Astrocyte (in vitro differentiated cells and primary cell): ENCODE data around the gene GRIN3A. TPM values are rescaled to one million over a fixed set of nuclear protein-coding genes. Genes with fewer than 3 reads are reported as not detected.
A peak's percentile ranks its signal among the peaks of the same experiment; 100 is the strongest.

Experiments
- DNase-seq: peaks from one replicate; pipeline ENCODE4 v3.0.0-alpha.2; 2010; ENCODE audit warnings: low read depth
- FAIRE-seq: peaks from 2 replicates; lab custom pipeline; 2011; peaks lifted over from hg19 to GRCh38; lab: Jason Lieb, UNC
- H2AFZ ChIP-seq: 2 replicates; pipeline ENCODE4 v1.6.0; 2012; ENCODE audit warnings: low read depth, low read length, inconsistent platforms
- H3K27ac ChIP-seq: 2 replicates; pipeline ENCODE4 v1.5.1; 2011; ENCODE audit warnings: low read depth, low read length, inconsistent platforms
- H3K27me3 ChIP-seq: 2 replicates; pipeline ENCODE4 v1.6.0; 2011; ENCODE audit warnings: low read length, inconsistent platforms; ENCODE audit not compliant: insufficient read depth
- H3K36me3 ChIP-seq: 2 replicates; pipeline ENCODE4 v1.5.1; 2011; ENCODE audit warnings: low read length, inconsistent platforms; ENCODE audit not compliant: insufficient read depth
- H3K4me1 ChIP-seq: 2 replicates; pipeline ENCODE4 v1.5.1; 2011; ENCODE audit warnings: low read length, inconsistent platforms; ENCODE audit not compliant: insufficient read depth
- H3K4me2 ChIP-seq: 2 replicates; pipeline ENCODE4 v1.6.0; 2012; ENCODE audit warnings: low read length, inconsistent platforms
- H3K4me3 ChIP-seq: 2 replicates; pipeline ENCODE4 v1.5.1; 2011; ENCODE audit warnings: low read depth, mild to moderate bottlenecking, low read length, inconsistent platforms; ENCODE audit not compliant: insufficient read depth
- H3K79me2 ChIP-seq: 2 replicates; pipeline ENCODE4 v1.6.0; 2012; ENCODE audit warnings: mild to moderate bottlenecking, low read length, inconsistent platforms; ENCODE audit not compliant: insufficient read depth
- H3K9ac ChIP-seq: 2 replicates; pipeline ENCODE4 v1.6.0; 2012; ENCODE audit warnings: mild to moderate bottlenecking, low read length, inconsistent platforms
- H3K9me3 ChIP-seq: 2 replicates; pipeline ENCODE4 v1.5.1; 2012; ENCODE audit warnings: low read depth, mild to moderate bottlenecking, low read length, inconsistent platforms; ENCODE audit not compliant: insufficient read depth
- H4K20me1 ChIP-seq: 2 replicates; pipeline ENCODE4 v1.6.0; 2012; ENCODE audit warnings: low read length, inconsistent platforms; ENCODE audit not compliant: insufficient read depth
- H3K27ac Mint-ChIP-seq: one replicate; pipeline ENCODE4 v1.8.0; 2021; ENCODE audit warnings: mild to moderate bottlenecking, mixed read lengths; ENCODE audit not compliant: unreplicated experiment
- H3K27me3 Mint-ChIP-seq: one replicate; pipeline ENCODE4 v1.8.0; 2021; ENCODE audit warnings: low read depth, mixed read lengths; ENCODE audit not compliant: unreplicated experiment
- H3K36me3 Mint-ChIP-seq: one replicate; pipeline ENCODE4 v1.8.0; 2021; ENCODE audit warnings: low read depth, mixed read lengths; ENCODE audit not compliant: unreplicated experiment
- H3K4me1 Mint-ChIP-seq: one replicate; pipeline ENCODE4 v1.8.0; 2021; ENCODE audit warnings: low read depth, mixed read lengths; ENCODE audit not compliant: unreplicated experiment
- H3K4me3 Mint-ChIP-seq: one replicate; pipeline ENCODE4 v1.8.0; 2021; ENCODE audit warnings: mild to moderate bottlenecking, moderate library complexity, mixed read lengths; ENCODE audit not compliant: unreplicated experiment
- H3K9me3 Mint-ChIP-seq: one replicate; pipeline ENCODE4 v1.8.0; 2021; ENCODE audit warnings: mild to moderate bottlenecking, mixed read lengths; ENCODE audit not compliant: unreplicated experiment
- EZH2 ChIP-seq: IDR thresholded peaks from 2 replicates; pipeline ENCODE4 v1.6.1; 2012; ENCODE audit warnings: mild to moderate bottlenecking, low read length, inconsistent platforms; ENCODE audit not compliant: insufficient read depth
- total RNA-seq: library from RNA; stranded (reverse); gene quantifications from 2 replicates; pipeline ENCODE4 v1.2.1, GENCODE V29; 2021
- TF ChIP-seq, protein P1 (sequence below): IDR thresholded peaks from 2 replicates; pipeline ENCODE4 v1.5.1; 2011; ENCODE audit warnings: low read depth, mild to moderate bottlenecking, inconsistent platforms, low read length, moderate library complexity; ENCODE audit not compliant: insufficient read depth

Gene GRIN3A
- total RNA-seq, 1 donor from 2014 or later: not detected

DNA sequence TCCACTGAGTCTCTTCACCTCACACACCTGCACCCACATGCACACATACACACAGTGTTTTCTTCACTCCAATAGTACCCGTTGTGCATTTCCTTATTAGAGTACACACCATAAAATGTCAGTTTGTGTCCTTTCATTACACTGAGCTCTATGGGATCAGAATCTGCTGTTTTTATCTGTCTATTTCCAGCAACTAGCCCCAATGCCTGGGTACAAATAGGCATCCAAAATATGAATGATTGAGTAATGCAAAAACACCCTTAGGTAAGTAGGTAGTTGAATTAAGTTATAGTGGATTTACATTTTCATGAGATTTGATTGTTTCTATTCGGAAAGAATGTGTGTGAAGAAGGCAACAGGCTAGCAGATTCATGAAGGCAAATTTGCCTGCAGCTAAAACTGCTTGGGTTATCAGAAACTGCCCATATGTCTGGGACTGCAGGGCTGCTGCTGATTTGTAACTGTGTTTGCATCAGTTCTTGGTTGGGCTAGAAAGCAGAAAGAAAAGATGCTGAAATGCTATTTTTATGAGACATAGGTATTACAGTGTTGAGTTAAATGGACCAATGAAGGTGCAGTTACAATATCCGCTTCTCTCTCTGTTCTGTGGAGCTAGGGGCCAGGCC lies 170.6 kb downstream of the GRIN3A start:
- H3K9ac ChIP-seq: no peak overlapping the region
- no peak overlapping the region for H3K4me3 ChIP-seq
- peaks cover 7% of the 10 kb centered on the region for H3K36me3 ChIP-seq
- no peak overlapping the region for H2AFZ ChIP-seq
- Mint-ChIP-seq H3K4me1 (peaks cover 4% of the 10 kb centered on the region), H3K36me3 (peaks cover 19% of the 10 kb centered on the region), H3K27ac (no peak overlapping the region), H3K4me3 (no peak overlapping the region), H3K9me3 (no peaks in the 10 kb centered on the region), H3K27me3 (no peaks in the 10 kb centered on the region)
- H3K4me1 ChIP-seq: no peaks in the 10 kb centered on the region
- FAIRE-seq (no peak), DNase-seq (no peak)
- peaks cover 3% of the 10 kb centered on the region for H4K20me1 ChIP-seq
- H3K27ac ChIP-seq: no peak overlapping the region
- no peak overlapping the region for H3K4me2 ChIP-seq
- H3K79me2 ChIP-seq: no peaks in the 10 kb centered on the region
- no peaks in the 10 kb centered on the region for H3K27me3 ChIP-seq
- H3K9me3 ChIP-seq: no peaks in the 10 kb centered on the region
- TF ChIP-seq, protein P1, sequence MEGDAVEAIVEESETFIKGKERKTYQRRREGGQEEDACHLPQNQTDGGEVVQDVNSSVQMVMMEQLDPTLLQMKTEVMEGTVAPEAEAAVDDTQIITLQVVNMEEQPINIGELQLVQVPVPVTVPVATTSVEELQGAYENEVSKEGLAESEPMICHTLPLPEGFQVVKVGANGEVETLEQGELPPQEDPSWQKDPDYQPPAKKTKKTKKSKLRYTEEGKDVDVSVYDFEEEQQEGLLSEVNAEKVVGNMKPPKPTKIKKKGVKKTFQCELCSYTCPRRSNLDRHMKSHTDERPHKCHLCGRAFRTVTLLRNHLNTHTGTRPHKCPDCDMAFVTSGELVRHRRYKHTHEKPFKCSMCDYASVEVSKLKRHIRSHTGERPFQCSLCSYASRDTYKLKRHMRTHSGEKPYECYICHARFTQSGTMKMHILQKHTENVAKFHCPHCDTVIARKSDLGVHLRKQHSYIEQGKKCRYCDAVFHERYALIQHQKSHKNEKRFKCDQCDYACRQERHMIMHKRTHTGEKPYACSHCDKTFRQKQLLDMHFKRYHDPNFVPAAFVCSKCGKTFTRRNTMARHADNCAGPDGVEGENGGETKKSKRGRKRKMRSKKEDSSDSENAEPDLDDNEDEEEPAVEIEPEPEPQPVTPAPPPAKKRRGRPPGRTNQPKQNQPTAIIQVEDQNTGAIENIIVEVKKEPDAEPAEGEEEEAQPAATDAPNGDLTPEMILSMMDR: no peak
- TF ChIP-seq EZH2: no peak

DNA sequence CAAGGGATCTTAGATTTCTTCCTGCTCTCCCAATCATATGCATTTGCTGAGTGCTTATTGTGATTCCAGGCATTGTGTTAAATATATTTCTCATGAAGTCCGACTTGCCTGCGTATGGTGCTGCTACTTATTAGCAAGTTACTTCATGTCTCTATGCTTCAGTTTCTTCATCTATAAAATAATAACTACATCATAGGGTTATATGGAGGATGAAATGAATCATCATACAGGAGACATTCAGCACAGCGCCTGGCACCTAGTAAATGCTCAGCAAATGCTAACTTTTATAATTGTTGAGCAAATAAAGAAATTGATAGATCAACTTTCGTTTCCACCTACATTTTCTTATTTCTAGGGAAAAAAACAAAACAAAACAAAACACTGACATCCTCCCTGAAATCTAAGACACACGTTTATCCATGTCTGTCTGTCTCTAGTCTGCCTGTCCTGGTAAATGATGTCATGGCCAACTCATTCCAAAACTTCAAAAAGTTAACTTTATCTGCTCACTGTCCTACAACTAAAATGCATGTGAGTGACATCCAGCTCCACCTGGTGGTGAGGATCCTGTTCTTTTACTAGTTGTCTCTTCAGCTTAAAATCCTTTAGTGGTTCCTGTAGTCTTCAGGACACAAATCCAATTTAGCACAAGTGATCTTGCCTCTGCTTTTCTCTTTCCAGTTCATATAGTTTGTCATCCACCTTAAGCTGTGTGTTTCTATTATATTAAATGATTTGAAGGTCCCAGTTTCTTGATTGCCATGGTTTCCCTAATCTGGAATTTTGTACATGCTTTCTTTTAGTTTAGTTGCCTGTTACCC lies 171.3 kb downstream of the GRIN3A start:
- Mint-ChIP-seq H3K4me1 (peaks cover 4% of the 10 kb centered on the region), H3K9me3 (no peaks in the 10 kb centered on the region)
- H3K36me3 ChIP-seq: peaks cover 14% of the 10 kb centered on the region

More for the DNA sequence above, 171.3 kb downstream of the GRIN3A start:
- no peaks in the 10 kb centered on the region for H3K27me3 ChIP-seq
- no peaks in the 10 kb centered on the region for H3K79me2 ChIP-seq
- peak; percentile 90 for FAIRE-seq
- H3K9ac ChIP-seq: no peak overlapping the region
- Mint-ChIP-seq H3K36me3 (peaks cover 22% of the 10 kb centered on the region), H3K27ac (no peak overlapping the region), H3K27me3 (no peaks in the 10 kb centered on the region), H3K4me3 (no peak overlapping the region)
- H3K4me1 ChIP-seq: no peaks in the 10 kb centered on the region
- H3K27ac ChIP-seq: no peak overlapping the region
- peaks cover 3% of the 10 kb centered on the region for H4K20me1 ChIP-seq
- H2AFZ ChIP-seq: no peak overlapping the region
- H3K9me3 ChIP-seq: no peaks in the 10 kb centered on the region
- DNase-seq: peak; percentile 13
- no peak for TF ChIP-seq EZH2
- TF ChIP-seq, protein P1: peak; percentile 62
- H3K4me3 ChIP-seq: no peak overlapping the region
- H3K4me2 ChIP-seq: no peak overlapping the region
